ENCODE measurements around the gene MICALL2.

MICALL2 gene

DNA sequence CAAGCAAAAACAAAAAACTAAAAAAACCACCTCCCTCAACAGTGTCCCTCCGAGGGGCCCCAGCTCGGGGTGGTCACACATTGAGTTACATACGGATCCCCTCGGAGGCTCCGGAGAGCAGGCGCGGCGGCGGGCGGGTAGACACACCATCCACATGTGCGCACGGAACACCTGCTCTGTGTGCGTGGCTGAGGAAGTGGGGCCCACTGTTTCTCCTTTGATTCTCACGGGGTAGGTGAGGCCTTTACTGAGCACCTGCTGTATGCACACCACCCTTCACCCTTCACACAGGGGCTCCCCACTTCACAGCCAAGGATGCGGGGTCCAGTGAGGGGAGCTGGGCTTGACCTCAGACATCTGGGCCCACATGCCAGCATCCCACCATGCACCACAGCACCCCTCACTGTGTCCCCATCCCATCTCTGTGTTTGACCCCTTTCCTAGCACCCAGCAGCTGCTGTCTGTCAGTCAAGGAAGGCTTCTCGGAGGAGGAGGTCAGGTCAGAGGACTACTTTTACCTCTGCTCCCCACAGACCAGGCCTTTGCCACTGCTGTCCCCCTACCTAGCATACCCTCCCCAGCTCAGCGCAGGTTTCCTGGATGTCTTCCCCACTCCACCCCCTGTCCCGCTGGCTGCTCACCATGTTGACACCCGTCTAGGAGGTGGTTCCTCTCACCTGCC, 71.1 kb downstream of the MICALL2 start:
- DNase-seq: no peak

DNA sequence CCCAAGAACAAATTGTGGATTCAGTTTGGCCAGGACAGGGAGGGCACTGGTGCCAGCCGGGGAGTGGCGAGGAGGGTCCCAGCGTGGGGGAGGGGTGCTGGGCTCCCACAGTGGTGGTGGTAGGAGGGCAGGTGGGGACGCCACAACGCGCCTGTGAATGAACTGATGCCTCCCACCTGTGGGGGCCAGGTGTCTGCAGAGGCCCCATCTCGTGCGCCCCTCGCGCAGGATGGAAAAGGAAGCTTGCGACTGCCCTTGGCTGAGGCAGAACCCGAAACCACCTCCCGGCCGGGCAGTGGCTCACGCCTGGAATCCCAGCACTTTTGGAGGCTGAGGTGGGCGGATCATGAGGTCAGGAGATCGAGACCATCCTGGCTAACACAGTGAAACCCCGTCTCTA, 72.0 kb downstream of the MICALL2 start:
- DNase-seq: no peak

DNA sequence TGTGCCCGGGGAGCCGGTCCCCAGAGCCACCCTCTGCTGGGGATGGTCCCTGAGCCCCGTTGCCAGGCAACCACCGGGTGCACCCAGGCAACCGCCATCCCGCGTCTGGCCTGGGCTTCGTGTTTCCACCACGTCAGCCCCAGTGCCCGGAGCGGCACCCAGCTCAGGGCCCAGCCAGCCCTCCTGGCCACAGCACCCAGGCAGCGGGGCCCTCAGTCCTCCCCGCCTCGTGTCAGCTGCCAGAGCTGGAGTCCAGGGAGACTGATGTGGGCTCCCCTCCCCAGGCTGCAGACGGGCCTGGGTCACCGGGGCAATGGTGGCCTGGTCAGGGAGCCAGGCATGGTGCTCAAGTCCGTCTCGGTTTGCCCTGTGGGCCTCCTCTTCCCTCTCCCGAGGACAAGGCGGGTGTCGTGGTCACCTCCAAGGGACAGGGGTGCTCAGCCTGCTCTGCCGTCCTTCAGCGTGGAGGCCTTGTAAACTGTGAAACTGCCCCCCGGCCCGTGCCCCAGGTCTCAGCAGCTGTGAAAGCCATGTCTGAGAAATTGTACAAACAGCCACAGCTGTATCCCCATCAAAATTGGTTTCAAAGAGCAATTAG, 72.5 kb downstream of the MICALL2 start:
- no peak for DNase-seq

DNA sequence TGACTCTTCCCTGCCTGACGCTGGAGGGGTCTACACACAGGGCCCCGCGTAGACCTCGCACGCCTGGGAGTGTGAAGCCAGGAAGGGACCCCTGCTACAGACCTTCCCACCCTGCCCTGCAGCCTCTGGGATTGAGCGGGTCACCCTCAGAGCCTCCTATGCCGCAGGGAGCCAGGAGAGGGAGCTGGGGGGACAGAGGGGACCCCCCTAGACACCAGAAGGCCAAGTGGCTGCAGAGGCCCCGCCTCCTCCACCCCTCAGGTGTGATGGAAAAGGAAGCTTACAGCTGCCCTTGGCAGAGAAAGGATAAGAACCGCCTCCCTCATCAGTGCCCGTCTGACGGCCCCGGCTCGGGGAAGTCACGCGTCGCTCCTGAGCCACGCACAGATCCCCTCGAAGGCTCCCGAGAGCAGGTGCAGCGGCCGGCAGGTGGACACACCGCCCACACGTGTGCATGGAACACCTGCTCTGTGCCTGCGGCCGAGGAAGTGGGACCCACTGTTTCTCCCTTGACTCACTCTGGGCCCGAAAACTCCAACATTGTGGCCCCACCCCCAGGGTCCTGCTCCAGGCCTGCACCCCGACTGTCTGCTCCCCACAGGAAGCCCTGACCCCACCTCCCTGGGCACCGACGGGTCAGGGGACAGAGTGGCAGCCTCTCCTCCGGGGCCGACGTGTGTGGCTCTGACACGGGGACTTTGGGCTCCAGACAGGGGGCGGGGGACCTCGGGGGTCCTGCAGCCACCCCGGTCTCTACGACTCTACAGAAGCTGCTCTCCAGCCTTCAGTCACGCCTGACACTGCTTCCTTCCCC, 73.3 kb downstream of the MICALL2 start:
- no peak for DNase-seq

DNA sequence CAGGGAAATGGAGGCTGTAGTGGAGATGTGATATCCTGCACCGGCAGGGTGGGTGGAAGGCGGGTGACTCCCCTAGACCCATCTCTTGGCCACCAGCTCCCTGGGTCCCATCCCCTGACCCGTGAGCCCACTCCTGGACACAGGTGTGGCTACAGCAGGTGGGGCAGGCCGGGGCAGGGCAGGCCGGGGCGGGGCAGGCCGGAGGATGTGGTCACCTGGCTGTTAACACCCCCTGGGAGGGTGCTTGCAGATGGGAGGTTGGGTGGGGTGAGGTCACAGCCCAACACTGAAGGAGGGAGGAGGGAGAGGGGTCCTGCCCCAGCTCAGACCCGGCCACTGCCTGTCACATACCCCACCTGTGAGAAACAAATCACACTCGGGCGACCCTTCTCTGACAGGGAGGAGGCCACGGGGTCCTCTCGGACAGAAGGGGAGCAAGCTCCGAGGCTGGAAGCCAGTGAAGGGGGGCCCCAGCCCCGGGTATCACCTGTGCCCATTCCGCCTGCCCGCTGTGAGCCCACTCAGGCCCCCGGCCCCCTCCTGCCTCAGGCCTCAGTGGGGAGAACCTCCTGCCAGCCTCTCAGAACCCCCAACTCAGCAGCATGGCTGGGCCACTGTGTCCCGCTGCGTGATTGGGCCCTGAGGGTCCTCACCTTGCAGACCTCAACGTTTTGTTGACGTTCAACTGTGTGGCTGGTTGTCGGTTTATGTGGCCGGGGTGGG, 74.0 kb downstream of the MICALL2 start:
- DNase-seq: no peak
